Upper lobe of left lung (tissue), 6 donors: Measurements from ENCODE around the gene SLC30A9. TPM values are rescaled to one million over a fixed set of nuclear protein-coding genes. Genes with fewer than 3 reads are reported as not detected.

Source experiments
- ATAC-seq, 2 donors: fragments of 200-7000 bp; cut with Tn5 transposase; one replicate each; pipeline ENCODE4 v1.9.1; 2022; ENCODE audit warnings: mild to moderate bottlenecking in 2 of 2, moderate library complexity in 2 of 2; ENCODE audit not compliant: low FRiP score in 2 of 2
- DNase-seq, 2 donors: peaks; one replicate each; pipeline ENCODE4 v3.0.0-alpha.2; 2019 to 2020
- H3K27ac ChIP-seq, 4 donors: fragments of 200-600 bp; sonication (generic); one replicate each; pipeline ENCODE4 v1.5.1; 2016 to 2019
- H3K27me3 ChIP-seq, 4 donors: fragments of 200-600 bp; sonication (generic); one replicate each; pipeline ENCODE4 v1.5.1; 2017 to 2019
- H3K36me3 ChIP-seq, 4 donors: fragments of 200-600 bp; sonication (generic); one replicate each; pipeline ENCODE4 v1.5.1; 2016 to 2019
- H3K4me1 ChIP-seq, 4 donors: fragments of 200-600 bp; sonication (generic); one replicate each; pipeline ENCODE4 v1.5.1; 2018 to 2019
- H3K4me3 ChIP-seq, 4 donors: fragments of 200-600 bp; sonication (generic); one replicate each; pipeline ENCODE4 v1.5.1; 2017 to 2019; ENCODE audit warnings: mild to moderate bottlenecking in 2 of 4, moderate library complexity in 1 of 4
- H3K9me3 ChIP-seq, 4 donors: fragments of 200-600 bp; sonication (generic); one replicate each; pipeline ENCODE4 v1.5.1; 2018 to 2019
- CTCF ChIP-seq, 6 experiments: fragments of 450-650 bp in 4 of 6; fragments of 200-600 bp in 2 of 6; sonication (generic) in 2 of 6; IDR thresholded peaks; one replicate each; pipeline ENCODE4 v1.5.1; 2016 to 2019; ENCODE audit warnings: antibody characterized with exemption in 6 of 6
- EP300 ChIP-seq, 4 donors: sonication (generic); formaldehyde crosslinking; IDR thresholded peaks; one replicate each; pipeline ENCODE4 v1.5.1; 2017; ENCODE audit warnings: antibody characterized with exemption in 4 of 4, control low read depth in 2 of 4
- POLR2A ChIP-seq, 4 donors: fragments of 450-650 bp; IDR thresholded peaks; one replicate each; pipeline ENCODE4 v1.5.1; 2016 to 2017; ENCODE audit warnings: antibody characterized with exemption in 4 of 4, mild to moderate bottlenecking in 2 of 4
- POLR2AphosphoS5 ChIP-seq, 2 donors: sonication (generic); formaldehyde crosslinking; IDR thresholded peaks; one replicate each; pipeline ENCODE4 v1.5.1; 2017; ENCODE audit warnings: antibody characterized with exemption in 2 of 2
- WGBS, 2 donors: methylation state at CpG; one replicate each; pipeline ENCODE4 v1.1.5; 2017 to 2018; 5-methylcytosine and 5-hydroxymethylcytosine counted together
- total RNA-seq, 6 donors: library from RNA; depleted of rRNA in 4 of 6; stranded (reverse); fragments of >200 nt in 4 of 6; gene quantifications; one replicate each; pipeline versions ENCODE4 v1.1.0 to v1.2.1, GENCODE V29; 2016 to 2021
- donor health status: DM: no; HTN: no; CAD: no; lungs with moderate emphysema.
- donor health status: DM: no; HTN: yes; CAD: no; lungs with severe emphysema.

SLC30A9 gene
- total RNA-seq, 6 donors from 2014 or later: 21.6 to 66.9 (median 45.1) TPM

- no peak overlapping the region for H3K4me3 ChIP-seq
Observed at GRCh38 chr4:41975341-41975740, 15.0 kb upstream of the SLC30A9 start.

DNA sequence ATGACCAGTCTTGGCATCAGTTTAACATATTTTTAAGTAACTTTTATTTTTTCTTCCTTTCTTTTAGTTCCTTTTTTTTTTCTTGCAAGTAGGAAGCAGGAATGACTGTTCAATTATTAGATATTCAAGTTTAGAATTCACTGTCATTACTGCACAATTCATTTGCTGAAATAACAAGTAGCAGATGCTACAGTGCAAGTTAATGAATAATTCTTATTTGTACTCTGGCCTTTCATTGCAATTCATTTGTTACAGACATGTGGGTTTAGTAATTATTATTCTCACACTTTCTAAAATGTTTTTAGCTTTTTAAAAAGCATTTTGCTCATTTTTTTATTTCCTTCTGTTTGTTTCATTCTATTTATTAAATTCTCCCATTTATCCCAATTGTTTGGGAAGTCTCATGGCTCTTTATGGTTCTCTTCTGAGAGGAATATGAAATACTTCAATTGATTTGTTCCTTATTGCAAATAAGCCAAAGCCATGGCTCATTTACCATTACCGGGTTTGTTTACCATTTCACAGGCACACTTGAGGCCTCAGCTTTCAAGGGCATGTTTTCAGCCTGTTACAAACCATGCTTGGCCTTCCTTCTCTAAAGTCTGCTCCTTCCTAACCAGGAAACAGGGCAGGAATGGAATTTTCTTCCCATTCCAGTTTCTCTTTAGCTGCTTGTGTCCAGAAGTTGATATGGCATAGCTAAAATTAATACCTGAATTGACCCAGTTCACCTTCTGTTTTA lies 13.4 kb upstream of the SLC30A9 start:
- Histone ChIP-seq H3K27me3 (no peaks in the 10 kb centered on the region), H3K36me3 (no peaks in the 10 kb centered on the region), H3K4me1 (no peaks in the 10 kb centered on the region), H3K27ac (no peak overlapping the region), H3K4me3 (no peak overlapping the region), H3K9me3 (no peaks in the 10 kb centered on the region)
- 45 to 53% methylated on average over 1 of the region's 1 CpG for WGBS, 2 donors
- ATAC-seq: no peak
- no peak for TF ChIP-seq POLR2AphosphoS5 (IDR thresholded peaks at IDR 0.05)
- no peak for TF ChIP-seq CTCF (IDR thresholded peaks at IDR 0.05)
- TF ChIP-seq EP300 (IDR thresholded peaks at IDR 0.05): no peak
- no peak for TF ChIP-seq POLR2A (IDR thresholded peaks at IDR 0.05)
- no peak for DNase-seq

More at GRCh38 chr4:41975341-41975740, 15.0 kb upstream of the SLC30A9 start:
- Histone ChIP-seq H3K9me3 (no peaks in the 10 kb centered on the region), H3K4me1 (no peaks in the 10 kb centered on the region), H3K27me3 (no peaks in the 10 kb centered on the region), H3K36me3 (no peaks in the 10 kb centered on the region), H3K27ac (no peak overlapping the region)
- TF ChIP-seq EP300 (IDR thresholded peaks at IDR 0.05) (no peak), CTCF (IDR thresholded peaks at IDR 0.05) (no peak)
- DNase-seq: no peak
- WGBS, 2 donors: 68 to 73% methylated on average over 1 of the region's 1 CpG
- no peak for ATAC-seq

DNA sequence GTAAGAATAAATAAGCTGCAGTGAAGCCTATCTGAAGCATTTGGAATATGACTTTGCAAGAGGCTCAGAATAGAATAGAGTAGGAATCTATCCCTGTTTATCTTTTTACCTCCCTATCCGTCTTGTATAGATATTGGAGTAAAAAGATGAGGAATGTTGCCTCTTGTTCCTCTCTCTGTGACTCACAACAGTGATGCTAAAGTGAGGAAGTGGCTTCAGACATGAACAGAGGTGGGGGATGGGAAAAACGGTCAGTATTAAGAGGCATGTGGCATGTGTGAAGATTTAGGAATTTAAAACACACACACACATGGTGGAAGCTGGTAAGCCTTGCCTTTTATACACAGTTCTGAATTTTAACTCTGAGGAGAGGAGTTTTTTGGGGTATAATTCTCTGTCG lies 12.6 kb upstream of the SLC30A9 start:
- DNase-seq: no peak
- no peaks in the 10 kb centered on the region for H3K36me3 ChIP-seq
- H3K4me1 ChIP-seq: no peaks in the 10 kb centered on the region
- ATAC-seq: no peak
- no peaks in the 10 kb centered on the region for H3K9me3 ChIP-seq
- TF ChIP-seq EP300 (IDR thresholded peaks at IDR 0.05) (no peak), POLR2AphosphoS5 (IDR thresholded peaks at IDR 0.05) (no peak), CTCF (IDR thresholded peaks at IDR 0.05) (no peak), POLR2A (IDR thresholded peaks at IDR 0.05) (no peak)
- 36 to 46% methylated on average over 3 of the region's 3 CpGs for WGBS, 2 donors
- H3K27me3 ChIP-seq: no peaks in the 10 kb centered on the region
- no peak overlapping the region for H3K4me3 ChIP-seq
- no peak overlapping the region for H3K27ac ChIP-seq

GRCh38 chr4:41981456-41981855 lies 8.9 kb upstream of the SLC30A9 start, which contains the start of gene DCAF4L1:
TSS of gene DCAF4L1 (plus strand) at chr4:41981756. CDS start at chr4:41981793, 37 bp downstream.
- no peaks in the 10 kb centered on the region for H3K4me1 ChIP-seq
- DNase-seq (no peak), ATAC-seq (no peak)
- H3K27ac ChIP-seq: no peak within 1 kb of the TSS
- H3K4me3 ChIP-seq: no peak within 1 kb of the TSS
- 68 to 76% methylated on average over 12 of the region's 12 CpGs for WGBS, 2 donors
- no peaks in the 10 kb centered on the region for H3K9me3 ChIP-seq
- no peaks in the 10 kb centered on the region for H3K36me3 ChIP-seq
- TF ChIP-seq EP300 (IDR thresholded peaks at IDR 0.05): no peak
- TF ChIP-seq CTCF (IDR thresholded peaks at IDR 0.05): no peak
- no peak for TF ChIP-seq POLR2A (IDR thresholded peaks at IDR 0.05)
- no peak for TF ChIP-seq POLR2AphosphoS5 (IDR thresholded peaks at IDR 0.05)
- H3K27me3 ChIP-seq: no peaks in the 10 kb centered on the region

GRCh38 chr4:41982716-41983115 lies 7.6 kb upstream of the SLC30A9 start:
- Histone ChIP-seq H3K9me3 (no peaks in the 10 kb centered on the region), H3K4me1 (no peaks in the 10 kb centered on the region), H3K4me3 (no peak overlapping the region), H3K27ac (no peak overlapping the region), H3K36me3 (no peaks in the 10 kb centered on the region), H3K27me3 (no peaks in the 10 kb centered on the region)
- TF ChIP-seq CTCF (IDR thresholded peaks at IDR 0.05) (no peak), POLR2A (IDR thresholded peaks at IDR 0.05) (no peak), POLR2AphosphoS5 (IDR thresholded peaks at IDR 0.05) (no peak), EP300 (IDR thresholded peaks at IDR 0.05) (no peak)
- ATAC-seq: no peak
- WGBS, 2 donors: 92 to 96% methylated on average over 22 of the region's 22 CpGs
- peak in 1 of 2 donors; percentile 33 for DNase-seq
